ENCODE results near the gene HRAS.

The HRAS gene

GRCh38 chr11:535210-535518 is 212 bp downstream of the HRAS start:
- DNase-seq: no peak
- peak overlapping the region in 6 of 7 experiments; percentile 45 to 85 (median 80) for H3K4me3 ChIP-seq (ENCODE audit: control insufficient read depth in 1 of 7, extremely low read depth in 1 of 7, insufficient read depth in 4 of 7, low read depth in 2 of 7, low read length in 6 of 7)
- ChIA-PET POLR2A (no interaction called here), CTCF (no interaction called here)
- no peaks in the 10 kb centered on the region for H3K9me3 ChIP-seq (ENCODE audit: control extremely low read depth in 1 of 5, control insufficient read depth in 4 of 5, insufficient read depth in 2 of 5, low read depth in 1 of 5, low read length in 4 of 5)
- no peaks in the 10 kb centered on the region for H3K27me3 ChIP-seq (replicated peaks in 2 of 5; ENCODE audit: control insufficient read depth in 4 of 5, insufficient read depth in 5 of 5, low read length in 4 of 5)
- 0% methylated on average over 28 of the region's 56 CpGs for WGBS (ENCODE audit: insufficient coverage)
- H3K27ac ChIP-seq (ENCODE audit: insufficient read depth in 1 of 2, low read depth in 1 of 2, low read length in 2 of 2, poor library complexity in 1 of 2, severe bottlenecking in 2 of 2): peak overlapping the region in 1 of 2 experiments; percentile 64
- H3K36me3 ChIP-seq (ENCODE audit: control insufficient read depth in 4 of 4, insufficient read depth in 4 of 4, low read length in 3 of 4): peaks cover 2 to 30% (median 20%) of the 10 kb centered on the region in 4 experiments
- peaks cover 0 to 38% (median 34%) of the 10 kb centered on the region in 4 experiments for H3K4me1 ChIP-seq (ENCODE audit: control extremely low read depth in 1 of 4, control insufficient read depth in 4 of 4, insufficient read depth in 4 of 4, low read length in 3 of 4)

GRCh38 chr11:534396-535209 is 773 bp downstream of the HRAS start:
- Histone ChIP-seq H3K36me3 (ENCODE audit: control insufficient read depth in 4 of 4, insufficient read depth in 4 of 4, low read length in 3 of 4) (peaks cover 2 to 35% (median 22%) of the 10 kb centered on the region in 4 experiments), H3K9me3 (ENCODE audit: control extremely low read depth in 1 of 5, control insufficient read depth in 4 of 5, insufficient read depth in 2 of 5, low read depth in 1 of 5, low read length in 4 of 5) (no peaks in the 10 kb centered on the region), H3K4me3 (ENCODE audit: control insufficient read depth in 1 of 7, extremely low read depth in 1 of 7, insufficient read depth in 4 of 7, low read depth in 2 of 7, low read length in 6 of 7) (peak overlapping the region; percentile 45 to 85 (median 82)), H3K27ac (ENCODE audit: insufficient read depth in 1 of 2, low read depth in 1 of 2, low read length in 2 of 2, poor library complexity in 1 of 2, severe bottlenecking in 2 of 2) (peak overlapping the region in 1 of 2 experiments; percentile 64), H3K4me1 (ENCODE audit: control extremely low read depth in 1 of 4, control insufficient read depth in 4 of 4, insufficient read depth in 4 of 4, low read length in 3 of 4) (peaks cover 0 to 38% (median 34%) of the 10 kb centered on the region in 4 experiments), H3K27me3 (replicated peaks in 2 of 5; ENCODE audit: control insufficient read depth in 4 of 5, insufficient read depth in 5 of 5, low read length in 4 of 5) (no peaks in the 10 kb centered on the region)
- CTCF ChIA-PET: no interaction called here
- peak in 2 of 3 donors; percentile 40 to 47 for DNase-seq
- WGBS (ENCODE audit: insufficient coverage): 18% methylated on average over 43 of the region's 66 CpGs
- POLR2A ChIA-PET: no interaction called here

- peaks cover 0 to 38% (median 34%) of the 10 kb centered on the region in 4 experiments for H3K4me1 ChIP-seq (ENCODE audit: control extremely low read depth in 1 of 4, control insufficient read depth in 4 of 4, insufficient read depth in 4 of 4, low read length in 3 of 4)
- H3K36me3 ChIP-seq (ENCODE audit: control insufficient read depth in 4 of 4, insufficient read depth in 4 of 4, low read length in 3 of 4): peaks cover 2 to 41% (median 24%) of the 10 kb centered on the region in 4 experiments
- CTCF ChIA-PET: interaction anchor here (2.5 kb wide), 1 partner anchor 15 kb away, joined by 9 read pairs; no protein-coding TSS in a partner anchor
- H3K9me3 ChIP-seq (ENCODE audit: control extremely low read depth in 1 of 5, control insufficient read depth in 4 of 5, insufficient read depth in 2 of 5, low read depth in 1 of 5, low read length in 4 of 5): no peaks in the 10 kb centered on the region
- 98% methylated on average over 36 of the region's 37 CpGs for WGBS (ENCODE audit: insufficient coverage)
- DNase-seq: no peak
- H3K4me3 ChIP-seq (ENCODE audit: control insufficient read depth in 1 of 7, extremely low read depth in 1 of 7, insufficient read depth in 4 of 7, low read depth in 2 of 7, low read length in 6 of 7): peak overlapping the region in 3 of 7 experiments; percentile 83 to 85 (median 84)
- no peak overlapping the region for H3K27ac ChIP-seq (ENCODE audit: insufficient read depth in 1 of 2, low read depth in 1 of 2, low read length in 2 of 2, poor library complexity in 1 of 2, severe bottlenecking in 2 of 2)
- no peaks in the 10 kb centered on the region for H3K27me3 ChIP-seq (replicated peaks in 2 of 5; ENCODE audit: control insufficient read depth in 4 of 5, insufficient read depth in 5 of 5, low read length in 4 of 5)
- POLR2A ChIA-PET: no interaction called here
Observed at GRCh38 chr11:533586-534395, 1.6 kb downstream of the HRAS start.

DNA sequence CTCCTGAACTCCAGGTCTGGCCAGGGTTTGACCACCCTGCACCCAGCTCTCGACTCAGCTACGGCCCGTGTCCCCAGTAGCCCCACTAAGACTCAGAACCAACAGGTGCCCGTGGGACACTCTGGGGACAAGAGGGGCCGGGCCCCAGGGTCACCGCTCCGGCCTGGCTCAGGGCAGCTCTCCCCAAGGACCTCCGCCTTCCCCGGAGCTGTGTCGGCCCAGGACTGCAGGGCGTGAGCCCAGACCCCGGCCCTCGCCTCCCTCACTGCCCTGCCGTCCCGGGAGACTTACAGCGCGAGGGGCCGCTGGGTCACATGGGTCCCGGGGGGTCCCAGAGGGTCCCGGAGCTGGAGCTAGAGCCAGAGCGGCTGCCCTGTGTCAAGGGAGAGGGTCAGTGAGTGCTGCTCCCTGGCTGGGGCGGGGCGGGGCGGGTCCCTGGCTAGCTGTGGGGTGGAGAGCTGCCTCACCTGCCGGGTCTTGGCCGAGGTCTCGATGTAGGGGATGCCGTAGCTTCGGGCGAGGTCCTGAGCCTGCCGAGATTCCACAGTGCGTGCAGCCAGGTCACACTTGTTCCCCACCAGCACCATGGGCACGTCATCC is 2.3 kb downstream of the HRAS start:
- POLR2A ChIA-PET: no interaction called here
- Histone ChIP-seq H3K9me3 (ENCODE audit: control extremely low read depth in 1 of 5, control insufficient read depth in 4 of 5, insufficient read depth in 2 of 5, low read depth in 1 of 5, low read length in 4 of 5) (no peaks in the 10 kb centered on the region), H3K27ac (ENCODE audit: insufficient read depth in 1 of 2, low read depth in 1 of 2, low read length in 2 of 2, poor library complexity in 1 of 2, severe bottlenecking in 2 of 2) (no peak overlapping the region), H3K27me3 (replicated peaks in 2 of 5; ENCODE audit: control insufficient read depth in 4 of 5, insufficient read depth in 5 of 5, low read length in 4 of 5) (no peaks in the 10 kb centered on the region), H3K4me1 (ENCODE audit: control extremely low read depth in 1 of 4, control insufficient read depth in 4 of 4, insufficient read depth in 4 of 4, low read length in 3 of 4) (peaks cover 0 to 35% (median 32%) of the 10 kb centered on the region in 4 experiments), H3K4me3 (ENCODE audit: control insufficient read depth in 1 of 7, extremely low read depth in 1 of 7, insufficient read depth in 4 of 7, low read depth in 2 of 7, low read length in 6 of 7) (no peak overlapping the region), H3K36me3 (ENCODE audit: control insufficient read depth in 4 of 4, insufficient read depth in 4 of 4, low read length in 3 of 4) (peaks cover 2 to 43% (median 24%) of the 10 kb centered on the region in 4 experiments)
- CTCF ChIA-PET: interaction anchor here (1.0 to 2.5 kb wide), 3 partner anchors 13 to 21 kb away, joined by 3 to 9 read pairs (median 3); no protein-coding TSS in a partner anchor
- 97% methylated on average over 25 of the region's 33 CpGs for WGBS (ENCODE audit: insufficient coverage)
- no peak for DNase-seq

- 98% methylated on average over 15 of the region's 23 CpGs for WGBS (ENCODE audit: insufficient coverage)
- no peak overlapping the region for H3K4me3 ChIP-seq (ENCODE audit: control insufficient read depth in 1 of 7, extremely low read depth in 1 of 7, insufficient read depth in 4 of 7, low read depth in 2 of 7, low read length in 6 of 7)
- H3K36me3 ChIP-seq (ENCODE audit: control insufficient read depth in 4 of 4, insufficient read depth in 4 of 4, low read length in 3 of 4): peaks cover 2 to 43% (median 24%) of the 10 kb centered on the region in 4 experiments
- H3K4me1 ChIP-seq (ENCODE audit: control extremely low read depth in 1 of 4, control insufficient read depth in 4 of 4, insufficient read depth in 4 of 4, low read length in 3 of 4): peaks cover 0 to 29% (median 27%) of the 10 kb centered on the region in 4 experiments
- H3K9me3 ChIP-seq (ENCODE audit: control extremely low read depth in 1 of 5, control insufficient read depth in 4 of 5, insufficient read depth in 2 of 5, low read depth in 1 of 5, low read length in 4 of 5): no peaks in the 10 kb centered on the region
- H3K27me3 ChIP-seq (replicated peaks in 2 of 5; ENCODE audit: control insufficient read depth in 4 of 5, insufficient read depth in 5 of 5, low read length in 4 of 5): no peaks in the 10 kb centered on the region
- CTCF ChIA-PET: interaction anchor here (1.0 to 2.5 kb wide), 3 partner anchors 12 to 22 kb away, joined by 3 to 9 read pairs (median 3); no protein-coding TSS in a partner anchor
- no peak for DNase-seq
- H3K27ac ChIP-seq (ENCODE audit: insufficient read depth in 1 of 2, low read depth in 1 of 2, low read length in 2 of 2, poor library complexity in 1 of 2, severe bottlenecking in 2 of 2): no peak overlapping the region
- POLR2A ChIA-PET: no interaction called here
Observed at GRCh38 chr11:532527-532985, 2.8 kb downstream of the HRAS start.

GRCh38 chr11:531919-532526 is 3.4 kb downstream of the HRAS start:
- Histone ChIP-seq H3K4me3 (ENCODE audit: control insufficient read depth in 1 of 7, extremely low read depth in 1 of 7, insufficient read depth in 4 of 7, low read depth in 2 of 7, low read length in 6 of 7) (no peak overlapping the region), H3K27me3 (replicated peaks in 2 of 5; ENCODE audit: control insufficient read depth in 4 of 5, insufficient read depth in 5 of 5, low read length in 4 of 5) (no peaks in the 10 kb centered on the region), H3K36me3 (ENCODE audit: control insufficient read depth in 4 of 4, insufficient read depth in 4 of 4, low read length in 3 of 4) (peaks cover 2 to 43% (median 24%) of the 10 kb centered on the region in 4 experiments), H3K27ac (ENCODE audit: insufficient read depth in 1 of 2, low read depth in 1 of 2, low read length in 2 of 2, poor library complexity in 1 of 2, severe bottlenecking in 2 of 2) (no peak overlapping the region), H3K9me3 (ENCODE audit: control extremely low read depth in 1 of 5, control insufficient read depth in 4 of 5, insufficient read depth in 2 of 5, low read depth in 1 of 5, low read length in 4 of 5) (no peaks in the 10 kb centered on the region), H3K4me1 (ENCODE audit: control extremely low read depth in 1 of 4, control insufficient read depth in 4 of 4, insufficient read depth in 4 of 4, low read length in 3 of 4) (peaks cover 0 to 24% (median 22%) of the 10 kb centered on the region in 4 experiments)
- WGBS (ENCODE audit: insufficient coverage): 81% methylated on average over 10 of the region's 18 CpGs
- ChIA-PET CTCF (interaction anchor here (1.0 to 2.5 kb wide), 3 partner anchors 12 to 22 kb away, joined by 3 to 9 read pairs (median 3); no protein-coding TSS in a partner anchor), POLR2A (no interaction called here)
- no peak for DNase-seq
